Measurements from ENCODE around the gene PTOV1.

- no peak for TF ChIP-seq EZH2 (IDR thresholded peaks at IDR 0.05; ENCODE audit: low read depth, low read length, severe bottlenecking)
- TF ChIP-seq CTCF (IDR thresholded peaks at IDR 0.05; ENCODE audit: control extremely low read depth in 1 of 3, insufficient read depth in 1 of 3, low read depth in 1 of 3, low read length in 3 of 3), result no peak
These were observed 44.9 kb upstream of the PTOV1 start for GRCh38 chr19:49805822-49806619.

Measured in H1 (cell line).